AG09309 (cell line): ENCODE measurements around the gene MAP4K4.

ENCODE experiments used
- DNase-seq: peaks from one replicate; pipeline ENCODE4 v3.0.0-alpha.2; 2010; ENCODE audit warnings: low read depth
- H3K4me3 ChIP-seq: 2 replicates; pipeline ENCODE4 v1.5.1; 2011; ENCODE audit warnings: mild to moderate bottlenecking, low read depth, low read length, moderate library complexity; ENCODE audit not compliant: control insufficient read depth
- CTCF ChIP-seq: IDR thresholded peaks from 2 replicates; pipeline ENCODE4 v1.5.1; 2011; ENCODE audit warnings: mild to moderate bottlenecking, low read depth, low read length, inconsistent platforms; ENCODE audit not compliant: insufficient read depth, control insufficient read depth; ENCODE audit errors: missing control alignments

MAP4K4 gene

DNA sequence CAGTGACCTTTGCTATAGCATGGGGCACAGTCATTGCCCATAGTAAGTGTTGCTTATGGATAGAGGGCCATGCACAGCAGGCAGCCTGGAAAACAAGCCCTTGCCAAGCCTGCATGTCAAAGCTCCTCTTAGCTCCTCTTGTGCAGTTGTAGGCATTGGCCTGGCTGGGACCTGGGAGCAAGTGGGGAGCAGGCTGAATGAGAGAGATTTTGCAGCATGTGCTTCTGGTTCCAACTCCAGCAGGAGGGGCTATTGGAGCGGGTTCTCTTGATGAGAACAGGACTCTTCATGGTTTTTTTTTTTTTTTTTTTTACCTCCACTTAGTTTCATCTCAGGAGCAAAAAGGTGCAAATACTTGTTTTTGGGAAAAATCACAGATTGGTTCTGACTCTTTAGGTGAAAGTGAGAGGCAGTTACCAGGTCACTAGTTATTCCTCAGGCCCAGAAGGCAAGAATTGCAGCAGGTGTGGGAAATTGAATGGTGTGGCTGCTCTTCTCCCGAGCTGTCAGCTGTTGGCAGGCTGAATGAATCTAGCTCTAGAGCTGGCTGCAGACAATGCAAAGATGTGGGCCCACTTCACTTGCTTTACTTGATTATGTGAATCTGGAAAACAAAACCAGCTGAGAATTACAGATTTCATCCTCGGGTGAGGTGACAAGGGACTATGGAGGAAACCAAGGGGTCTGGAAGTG is 95.9 kb downstream of the MAP4K4 start:
- TF ChIP-seq CTCF, result peak; percentile 16
- no peak for DNase-seq
- H3K4me3 ChIP-seq, result no peak overlapping the region

GRCh38 chr2:101794141-101794540 is 96.6 kb downstream of the MAP4K4 start:
- H3K4me3 ChIP-seq, result no peak overlapping the region
- no peak for TF ChIP-seq CTCF
- no peak for DNase-seq

GRCh38 chr2:101795033-101795432 is 97.5 kb downstream of the MAP4K4 start:
- no peak for DNase-seq
- no peak for TF ChIP-seq CTCF
- no peak overlapping the region for H3K4me3 ChIP-seq

- no peak for TF ChIP-seq CTCF
- H3K4me3 ChIP-seq, result no peak overlapping the region
- no peak for DNase-seq
Measured at GRCh38 chr2:101796825-101797600, 99.5 kb downstream of the MAP4K4 start.

DNA sequence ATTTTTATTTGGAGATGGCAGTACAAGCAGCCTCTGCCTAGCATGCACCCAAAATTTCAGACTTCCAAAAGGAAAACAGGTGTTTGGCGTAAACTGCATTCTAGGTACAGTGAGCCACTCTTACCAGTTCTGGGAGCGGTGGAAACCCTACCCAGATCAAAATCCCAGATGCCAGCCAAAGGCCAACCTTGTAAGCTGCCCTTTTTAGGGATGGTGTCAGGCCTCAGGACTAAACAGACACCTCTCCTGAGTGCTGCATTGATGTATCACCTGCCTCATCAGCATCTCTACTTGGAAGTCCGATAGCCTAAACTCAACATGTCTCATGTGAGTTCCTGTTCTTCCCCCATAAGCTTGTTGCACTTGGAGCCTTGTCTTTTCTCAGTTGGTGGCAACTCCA is 104.0 kb downstream of the MAP4K4 start:
- TF ChIP-seq CTCF, result no peak
- no peak for DNase-seq
- H3K4me3 ChIP-seq, result no peak overlapping the region

DNA sequence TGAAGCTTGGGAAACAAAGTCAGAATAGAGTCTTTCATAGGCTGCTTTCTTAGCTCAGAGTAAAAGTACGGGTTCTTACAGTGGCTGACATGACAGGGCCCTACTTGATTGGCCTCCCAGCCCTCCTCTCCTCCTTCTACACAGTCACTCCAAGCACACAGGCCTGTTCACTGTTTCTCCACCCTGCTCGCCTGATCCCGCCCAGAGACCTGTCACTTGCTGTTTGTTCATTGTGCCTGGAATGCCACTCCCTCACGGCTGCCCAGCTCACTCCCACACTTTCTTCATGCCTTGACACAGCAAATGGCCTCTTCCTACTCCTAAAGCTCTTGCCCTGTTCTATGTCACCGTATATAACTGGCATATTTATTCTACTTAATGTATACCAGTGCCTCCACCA is 104.8 kb downstream of the MAP4K4 start:
- no peak for DNase-seq
- TF ChIP-seq CTCF, result no peak
- H3K4me3 ChIP-seq, result no peak overlapping the region
